Measurements from ENCODE around the gene TRABD. TPM values are rescaled to one million over a fixed set of nuclear protein-coding genes. Genes with fewer than 3 reads are reported as not detected.

The TRABD gene
- total RNA-seq, 2 experiments from 2014 or later: 126 to 128 TPM

GRCh38 chr22:50148166-50148500 lies 37.6 kb upstream of the TRABD start:
- Histone ChIP-seq H3K79me2 (ENCODE audit: insufficient read depth, low read depth, low read length) (no peaks in the 10 kb centered on the region), H3K4me1 (ENCODE audit: insufficient read depth, low read length, poor library complexity, severe bottlenecking) (no peaks in the 10 kb centered on the region), H3K4me3 (ENCODE audit: low read depth, low read length, poor library complexity, severe bottlenecking) (no peak overlapping the region), H4K20me1 (ENCODE audit: insufficient read depth, low read length) (no peaks in the 10 kb centered on the region), H3K4me2 (ENCODE audit: low read length) (no peak overlapping the region), H3K9me2 (ENCODE audit: insufficient read depth, low read length) (no peaks in the 10 kb centered on the region), H3K9me3 (ENCODE audit: low read length) (no peaks in the 10 kb centered on the region), H2AFZ (ENCODE audit: low read length) (no peak overlapping the region), H3K27ac (ENCODE audit: low read depth, low read length, poor library complexity, severe bottlenecking) (no peak overlapping the region), H3K36me3 (ENCODE audit: insufficient read depth, low read length) (no peaks in the 10 kb centered on the region)
- intact Hi-C loops (cut with micrococcal nuclease; ENCODE audit: unreplicated experiment): loop anchor here (2.0 to 5.0 kb wide), 2 partner anchors 53 to 221 kb away; partner anchors contain the start of gene SELENOO
- no peak for DNase-seq (ENCODE audit: low spot score)
- no TSS peak for BruUV-seq (replicated peaks)
- POLR2A ChIA-PET: no interaction called here
- CTCF ChIA-PET (ENCODE audit: unreplicated experiment): no interaction called here
- no peak for TF ChIP-seq EZH2phosphoT487 (IDR thresholded peaks at IDR 0.05; ENCODE audit: borderline replicate concordance, low read depth, low read length)
- TF ChIP-seq CTCF (conservative IDR thresholded peaks at IDR 0.05; ENCODE audit: low read length): no peak

- ChIA-PET CTCF (ENCODE audit: unreplicated experiment) (no interaction called here), POLR2A (interaction anchor here (0.5 kb wide), 1 partner anchor 64 kb away, joined by 4 read pairs; the partner anchor contains the start of gene MLC1)
- peak; percentile 84 for DNase-seq (ENCODE audit: low spot score)
- no peaks in the 10 kb centered on the region for H3K9me3 ChIP-seq (ENCODE audit: low read length)
- H3K9me2 ChIP-seq (ENCODE audit: insufficient read depth, low read length): no peaks in the 10 kb centered on the region
- H3K4me2 ChIP-seq (ENCODE audit: low read length): no peak overlapping the region
- TF ChIP-seq EZH2phosphoT487 (IDR thresholded peaks at IDR 0.05; ENCODE audit: borderline replicate concordance, low read depth, low read length) (no peak), CTCF (conservative IDR thresholded peaks at IDR 0.05; ENCODE audit: low read length) (peak; percentile 90)
- H2AFZ ChIP-seq (ENCODE audit: low read length): no peak overlapping the region
- intact Hi-C loops (cut with micrococcal nuclease; ENCODE audit: unreplicated experiment): loop anchor here (1.0 to 5.0 kb wide), 4 partner anchors 52 to 222 kb away; partner anchors contain the start of gene SELENOO
- no peak overlapping the region for H3K27ac ChIP-seq (ENCODE audit: low read depth, low read length, poor library complexity, severe bottlenecking)
- no peaks in the 10 kb centered on the region for H3K79me2 ChIP-seq (ENCODE audit: insufficient read depth, low read depth, low read length)
- no peaks in the 10 kb centered on the region for H3K36me3 ChIP-seq (ENCODE audit: insufficient read depth, low read length)
- BruUV-seq (replicated peaks): no TSS peak
- H4K20me1 ChIP-seq (ENCODE audit: insufficient read depth, low read length): no peaks in the 10 kb centered on the region
- no peaks in the 10 kb centered on the region for H3K4me1 ChIP-seq (ENCODE audit: insufficient read depth, low read length, poor library complexity, severe bottlenecking)
- no peak overlapping the region for H3K4me3 ChIP-seq (ENCODE audit: low read depth, low read length, poor library complexity, severe bottlenecking)
These were observed 36.6 kb upstream of the TRABD start for GRCh38 chr22:50148991-50149721.

Measured in OCI-LY7 (cell line).